HG02970 (cell line): ENCODE results near the gene RHBDF2.
A peak's percentile ranks its signal among the peaks of the same experiment; 100 is the strongest.
"Not testable (repeated sequence)": the region's sequence is repeated elsewhere in the genome, so short reads cannot be mapped to it uniquely, and the experiment has no call there.

ENCODE experiments used
- ATAC-seq: cut with Tn5 transposase; IDR thresholded peaks from one replicate; pipeline ENCODE4 v1.9.1; 2021; ENCODE audit warnings: mild to moderate bottlenecking, moderate library complexity, moderate number of reproducible peaks; ENCODE audit not compliant: unreplicated experiment, low FRiP score

Gene RHBDF2

DNA sequence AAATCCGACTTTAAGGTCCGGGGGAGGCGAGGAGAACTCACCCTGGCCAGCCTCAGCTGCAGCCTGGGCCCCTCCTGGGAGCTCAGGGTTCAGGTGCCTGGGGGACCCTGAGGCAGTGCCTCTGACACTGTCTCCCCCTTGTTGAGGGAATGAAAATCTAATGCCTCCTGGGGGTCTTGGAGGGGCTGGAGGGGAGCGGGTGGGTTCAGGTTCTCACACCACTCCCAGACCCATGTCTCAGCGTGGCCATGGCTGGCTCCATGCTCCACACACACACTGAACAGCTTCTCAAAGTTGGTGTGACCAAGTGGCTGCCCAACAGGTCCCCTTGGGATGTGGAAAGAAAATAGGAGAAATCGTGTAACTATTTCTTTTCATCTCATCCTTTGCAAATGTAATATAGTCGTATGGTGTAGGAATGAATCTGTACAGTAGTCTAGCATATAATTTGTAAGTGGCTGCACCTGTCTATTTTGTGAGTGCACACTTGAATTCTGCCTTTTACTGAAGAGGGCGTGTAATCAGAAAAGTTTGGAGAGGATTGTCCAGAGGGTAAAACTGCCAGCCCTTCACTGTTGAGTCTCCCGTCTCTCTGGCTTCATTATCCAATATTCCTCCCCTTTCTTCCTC, 37.8 kb upstream of the RHBDF2 start:
- ATAC-seq, result no peak

DNA sequence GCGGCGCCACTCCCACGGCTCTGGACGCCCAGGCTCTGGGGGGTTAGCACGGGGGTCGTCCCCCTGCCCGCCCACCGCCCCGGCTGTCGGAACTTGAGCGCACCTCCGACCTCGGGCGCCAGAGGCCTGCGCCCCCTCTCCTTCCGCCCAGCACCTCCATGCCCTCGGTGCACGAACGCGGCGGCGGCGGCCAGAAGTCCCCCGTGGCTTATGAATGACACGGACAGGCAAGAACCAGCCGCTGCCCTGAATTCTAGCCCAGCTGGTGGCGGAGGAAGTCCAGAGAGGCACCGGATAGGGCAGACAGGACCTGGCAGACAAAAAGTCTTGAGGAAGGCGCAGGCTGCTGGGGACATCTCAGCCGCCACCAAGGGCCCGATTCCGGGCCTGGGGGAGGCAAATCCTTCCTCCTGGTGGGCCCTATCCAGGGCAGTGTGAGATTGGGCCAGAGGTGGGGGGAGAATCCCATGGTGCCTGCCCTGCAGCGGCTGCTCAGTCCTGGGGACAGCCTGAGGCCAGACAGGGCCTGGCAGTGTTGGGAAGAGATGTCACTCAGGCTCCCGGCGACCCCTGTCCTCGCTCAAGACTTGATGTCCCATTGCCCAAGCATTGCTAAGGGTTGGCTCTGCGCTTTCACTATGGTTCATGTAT, 37.2 kb upstream of the RHBDF2 start:
- ATAC-seq, result no peak

DNA sequence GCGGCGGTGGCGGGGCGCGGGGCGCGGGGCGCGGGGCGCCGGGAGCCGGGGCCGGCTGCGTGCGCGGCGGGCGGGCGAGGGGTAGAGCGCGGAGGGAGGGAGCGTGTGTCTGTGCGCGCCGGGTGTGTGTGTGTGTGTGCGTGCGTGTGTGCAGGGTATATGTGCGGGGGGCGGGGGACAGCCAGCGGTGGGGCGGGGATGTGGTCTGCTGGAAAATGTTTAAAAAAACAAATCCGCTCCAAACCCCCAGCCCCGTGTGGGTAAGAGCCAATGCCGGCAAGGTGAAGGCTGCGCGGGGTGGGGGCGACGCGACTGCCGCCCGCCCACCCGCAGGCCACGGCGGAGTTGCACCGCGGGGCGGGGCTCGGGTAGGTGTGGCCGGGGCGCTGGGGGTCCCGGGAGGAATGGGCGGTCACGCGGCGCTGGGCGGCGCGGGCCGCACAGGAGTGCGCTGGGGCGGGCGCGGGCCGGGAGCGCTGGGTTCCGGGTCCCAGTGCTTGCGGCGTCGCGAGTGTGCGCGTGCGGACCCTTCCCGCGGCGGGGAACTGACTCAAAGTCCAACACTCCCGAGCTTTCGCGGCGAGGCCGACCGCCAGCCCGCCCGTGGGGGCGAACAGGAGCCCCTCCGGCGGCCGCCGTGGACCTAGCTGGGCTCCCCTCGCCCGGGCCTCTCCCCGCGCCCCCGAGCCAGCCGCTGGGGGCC, 36.5 kb upstream of the RHBDF2 start, which contains the start of gene CYGB:
Gene CYGB, minus strand, starts transcription at position 132 of the 703 bp plus-strand sequence. CDS start 167 bp downstream, outside the sequence.
- ATAC-seq, result no peak

DNA sequence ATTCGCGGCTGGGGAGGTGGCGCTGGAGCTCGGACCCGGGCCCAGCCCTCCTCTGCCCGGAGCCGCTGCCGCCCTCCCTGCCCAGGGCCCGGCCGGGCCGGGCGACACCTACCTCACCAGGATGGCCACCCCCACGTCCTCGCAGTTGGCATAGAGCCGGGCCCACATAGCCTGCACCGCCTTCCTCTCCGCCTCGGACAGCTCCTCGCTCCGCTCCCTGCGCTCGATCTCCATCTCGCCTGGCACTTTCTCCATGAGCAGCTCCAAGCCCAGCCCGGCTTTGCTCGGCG, 36.0 kb upstream of the RHBDF2 start:
- no peak for ATAC-seq

DNA sequence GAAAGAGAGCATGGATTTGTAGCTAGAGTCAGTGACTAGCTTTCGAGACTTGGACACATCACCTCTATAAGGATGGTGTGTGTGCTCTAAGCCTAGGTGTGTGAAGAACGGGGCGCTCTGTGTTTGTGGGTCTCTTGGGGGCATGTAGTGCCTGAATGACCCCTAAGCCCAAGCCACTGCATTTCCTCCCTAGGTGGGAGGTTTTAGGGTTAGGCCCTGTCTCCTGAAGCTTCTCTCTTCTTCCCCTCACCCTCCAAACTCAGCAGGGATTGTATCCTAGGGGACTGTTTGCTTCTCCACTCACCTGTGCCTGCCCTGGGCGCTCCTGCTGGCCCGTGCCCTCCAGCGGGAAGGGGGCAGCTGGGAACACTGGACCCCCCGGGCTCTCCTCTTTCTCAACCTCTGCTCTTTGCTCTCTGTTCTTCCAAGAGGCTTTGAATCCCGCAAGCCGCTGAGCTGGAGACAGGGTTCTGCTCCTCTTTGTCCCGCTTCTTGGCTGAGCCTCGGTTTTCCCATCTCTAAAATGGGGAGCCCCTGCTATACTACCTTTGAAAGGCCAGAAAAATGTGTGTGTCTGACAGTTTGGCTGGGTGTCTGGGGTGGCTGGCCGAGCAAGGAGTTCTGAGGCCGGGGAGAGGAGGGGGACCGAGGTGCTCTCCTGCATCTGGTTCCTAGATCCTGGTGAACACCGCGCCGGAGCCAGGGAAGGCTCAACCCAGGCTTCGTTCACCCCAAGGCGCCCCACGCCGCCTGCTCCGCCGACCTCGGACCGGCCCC, 35.5 kb upstream of the RHBDF2 start:
- no peak for ATAC-seq

DNA sequence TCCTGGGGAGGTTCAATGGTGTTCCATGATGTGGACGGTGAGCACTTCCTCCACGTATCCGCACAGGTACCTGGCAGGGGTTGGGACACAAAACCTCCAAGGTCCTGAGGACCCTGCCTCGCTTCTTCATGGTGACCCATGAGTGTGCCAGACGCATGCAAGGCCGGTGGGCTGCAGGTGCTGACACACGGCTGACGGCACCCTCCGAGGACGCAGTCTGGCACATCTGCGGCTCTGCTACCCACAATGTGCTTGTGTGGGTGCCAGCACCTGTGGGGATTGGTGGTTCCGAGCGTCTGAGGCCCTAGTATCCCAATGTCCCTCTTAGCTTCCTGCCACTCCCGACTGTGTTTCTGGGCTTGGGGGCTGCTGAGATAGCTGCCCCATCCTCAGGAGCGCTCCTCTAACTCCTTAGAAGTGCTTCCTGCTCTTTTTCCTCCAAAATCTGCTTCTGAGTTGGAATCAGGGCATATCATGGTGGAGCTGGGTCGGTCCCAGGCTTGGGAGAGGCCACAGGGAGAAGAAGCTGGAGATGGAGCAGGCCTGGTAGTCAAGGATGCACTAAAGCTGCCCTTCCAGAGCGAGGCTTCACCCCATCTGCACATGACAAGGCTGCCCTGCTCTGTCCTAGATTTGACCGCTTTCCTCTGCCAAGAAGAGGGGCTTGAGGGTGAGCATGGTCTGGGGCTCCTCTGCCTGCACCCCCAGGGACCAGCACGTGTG, 34.7 kb upstream of the RHBDF2 start:
- ATAC-seq, result no peak

DNA sequence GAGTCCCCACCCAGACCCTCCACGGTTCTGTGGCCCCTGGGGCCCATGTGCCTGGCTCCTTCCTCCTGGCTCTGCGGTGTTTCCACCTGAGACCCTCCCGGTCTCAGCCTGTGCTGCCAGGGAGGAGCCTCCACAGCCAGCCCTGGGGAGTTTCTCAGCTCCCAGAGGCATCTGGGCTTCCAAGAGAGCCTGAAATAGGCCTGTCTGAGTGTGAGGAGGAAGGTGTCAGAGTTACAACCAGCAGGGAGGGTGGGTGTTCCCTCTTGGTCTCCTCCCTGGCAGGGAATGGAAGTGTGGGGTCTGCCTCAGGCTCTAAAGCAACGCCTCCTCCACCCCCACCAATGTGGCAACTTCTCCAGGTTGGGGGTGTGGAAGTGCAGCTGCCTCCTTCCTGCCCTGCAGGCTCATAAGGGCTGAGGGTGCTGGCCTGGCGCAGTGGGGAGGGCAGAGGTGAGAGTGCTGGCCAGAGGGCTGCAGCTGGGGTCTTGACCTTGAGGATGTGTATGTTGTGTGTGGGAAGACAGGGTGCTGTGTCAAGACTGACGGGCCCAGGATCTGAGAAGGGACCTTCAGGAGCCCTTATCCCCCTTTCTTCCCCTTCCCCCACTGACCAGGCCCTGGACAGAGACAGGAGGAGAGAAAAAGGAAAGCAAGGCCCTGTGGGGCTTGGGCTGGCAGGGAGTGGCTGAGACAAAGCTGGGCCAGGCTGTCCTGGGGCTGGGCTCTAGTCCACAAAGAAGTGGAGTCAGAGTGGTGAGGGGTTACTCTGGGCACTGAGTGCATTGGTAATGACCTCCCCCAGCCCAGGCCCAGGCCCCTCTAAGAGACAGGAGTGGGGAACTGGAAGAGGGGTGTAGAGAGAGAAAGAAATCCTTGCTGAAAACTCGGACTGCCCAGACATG, 33.9 kb upstream of the RHBDF2 start:
- ATAC-seq, result no peak

DNA sequence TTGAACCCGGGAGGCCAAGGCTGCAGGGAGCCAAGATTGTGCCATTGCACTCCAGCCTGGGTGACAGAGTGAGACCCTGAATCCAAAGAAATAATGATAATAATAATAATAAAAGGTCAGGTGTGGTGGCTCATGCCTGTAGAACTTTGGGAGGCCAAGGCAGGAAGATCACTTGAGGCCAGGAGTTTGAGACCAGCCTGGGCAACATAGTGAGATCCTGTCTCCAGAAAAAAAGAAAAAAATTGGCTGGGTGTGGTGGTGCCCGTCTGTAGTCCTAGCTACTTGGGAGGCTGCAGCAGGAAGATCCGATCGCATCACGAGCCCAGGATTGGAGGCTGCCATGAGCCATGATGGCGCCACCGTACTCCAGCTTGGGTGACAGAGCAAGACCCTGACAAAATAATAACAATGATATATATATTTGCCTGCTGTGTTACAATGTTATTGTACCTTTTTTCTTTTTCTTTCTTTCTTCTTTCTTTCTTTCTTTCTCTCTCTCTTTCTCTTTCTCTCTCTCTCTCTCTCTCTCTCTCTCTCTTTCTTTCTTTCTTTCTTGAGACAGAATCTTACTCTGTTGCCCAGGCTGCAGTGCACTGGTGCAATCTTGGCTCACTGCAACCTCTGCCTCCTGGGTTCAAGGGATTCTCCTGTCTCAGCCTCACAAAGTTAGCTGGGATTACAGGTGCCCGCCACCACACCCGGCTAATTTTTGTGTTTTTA, 32.6 kb upstream of the RHBDF2 start:
- ATAC-seq, result not testable (repeated sequence)

DNA sequence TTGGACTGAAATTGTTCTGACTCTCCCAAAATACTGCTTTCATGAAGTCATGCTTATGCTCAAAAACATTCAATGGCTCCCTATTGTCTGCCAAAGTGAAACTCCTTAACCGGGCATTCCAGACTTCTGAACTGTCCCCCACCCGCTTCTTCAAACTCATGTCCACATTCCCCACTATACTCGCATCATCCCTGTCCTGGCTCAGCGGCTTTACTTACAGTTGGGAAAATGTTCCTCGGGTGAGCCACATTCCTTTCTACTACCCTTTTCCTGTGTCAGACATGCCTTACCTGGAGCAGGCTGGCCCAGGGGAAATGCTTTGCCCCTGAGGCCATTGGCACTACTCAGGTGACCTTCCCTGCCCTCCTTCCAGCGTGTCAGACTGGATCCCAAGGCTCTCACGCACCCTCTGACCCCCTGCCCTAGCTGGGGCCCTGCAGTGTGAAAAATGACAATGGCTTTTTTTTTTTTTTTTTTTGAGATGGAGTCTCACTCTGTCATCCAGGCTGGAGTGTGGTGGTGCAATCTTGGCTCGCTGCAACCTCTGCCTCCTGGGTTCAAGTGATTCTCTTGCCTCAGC, 30.9 kb upstream of the RHBDF2 start:
- ATAC-seq, result no peak

DNA sequence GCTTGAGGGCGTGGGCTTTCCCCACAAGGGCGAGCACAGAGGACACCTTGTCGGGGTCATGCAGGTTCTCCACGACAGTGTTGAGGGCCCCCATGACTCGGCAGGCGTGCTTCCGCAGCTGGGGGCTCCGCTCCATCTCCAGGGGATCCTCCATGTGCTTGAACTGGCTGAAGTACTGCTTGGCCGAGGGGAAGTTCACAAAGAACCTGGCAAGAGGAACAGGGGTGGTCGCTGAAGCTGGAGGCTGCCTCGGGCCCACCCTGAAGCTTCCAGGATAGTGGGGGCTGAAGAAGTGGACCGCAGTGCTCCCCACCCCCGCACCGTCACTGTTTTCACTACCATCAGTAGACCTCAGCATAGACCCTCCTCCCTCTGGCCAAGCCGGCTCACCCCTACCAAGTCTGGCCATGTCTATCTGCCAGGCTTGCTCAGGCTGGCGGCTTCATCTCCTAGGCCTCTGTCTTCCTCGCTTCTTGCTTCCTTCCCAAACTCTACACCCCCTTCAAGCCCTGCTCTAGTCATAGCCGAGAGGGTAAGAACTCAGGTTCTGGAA, 30.3 kb upstream of the RHBDF2 start:
- ATAC-seq, result no peak

DNA sequence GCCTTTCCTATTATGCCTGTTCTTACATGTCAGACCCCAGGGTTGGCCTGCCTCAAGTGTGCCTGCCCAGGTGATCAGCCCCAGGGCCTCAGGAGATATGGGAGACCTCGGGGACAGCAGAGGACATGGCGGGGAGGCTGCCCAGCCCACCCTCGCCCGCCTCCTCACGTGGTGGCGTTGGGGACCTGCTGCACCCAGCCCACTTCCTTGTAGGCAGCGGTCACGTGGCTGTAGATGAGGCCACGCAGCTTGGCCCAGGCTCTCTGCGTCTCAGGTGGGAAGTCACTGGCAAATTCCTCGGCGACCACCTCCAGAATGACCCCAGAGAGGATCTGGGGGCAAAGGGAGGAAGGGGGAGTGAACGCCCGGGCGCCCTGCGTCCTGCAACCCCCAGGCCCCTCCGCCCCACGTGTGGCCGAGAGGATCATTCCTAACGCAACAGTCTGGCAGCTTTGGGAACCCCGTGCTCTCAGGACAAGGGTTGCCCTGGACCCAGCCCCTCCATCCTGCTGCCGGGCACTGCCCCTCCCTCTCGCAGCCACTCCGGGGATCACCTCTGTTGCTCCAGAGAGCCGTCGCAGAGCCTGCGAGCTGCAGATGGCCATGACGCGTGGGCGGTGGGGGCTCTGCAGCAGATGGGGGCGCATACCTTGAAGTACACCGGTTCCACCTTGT, 29.7 kb upstream of the RHBDF2 start:
- ATAC-seq, result no peak

DNA sequence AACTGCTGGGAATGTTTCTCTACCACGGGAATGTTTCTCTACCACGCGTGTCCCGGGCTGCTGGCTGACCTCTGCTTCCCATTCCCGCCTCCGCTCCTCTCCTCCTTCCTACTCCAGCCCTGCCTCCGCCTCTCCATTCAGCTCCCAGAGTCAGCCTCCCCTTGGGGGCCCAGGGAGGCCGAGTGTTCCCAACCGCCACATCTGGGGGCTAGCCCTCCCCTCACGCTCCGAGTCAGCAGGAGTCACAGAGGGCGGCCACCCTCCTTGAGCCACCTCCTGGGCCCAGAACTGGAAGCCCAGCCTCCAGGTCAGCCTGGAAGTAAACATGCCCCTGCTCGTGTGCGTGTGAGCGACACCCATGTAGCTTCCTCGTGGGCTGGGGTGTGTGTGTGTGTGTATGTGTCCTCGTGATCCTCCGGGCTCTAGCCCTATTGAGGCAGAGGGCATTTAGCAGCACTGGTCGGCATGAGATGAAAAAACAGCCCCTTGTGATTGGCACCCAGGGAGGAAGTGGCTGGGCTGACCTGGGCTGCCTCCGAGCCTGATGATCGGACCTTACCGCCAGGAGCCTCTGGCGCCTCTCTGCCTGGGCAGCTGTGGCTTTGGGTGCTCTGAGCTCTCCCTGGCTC, 29.0 kb upstream of the RHBDF2 start:
- no peak for ATAC-seq

DNA sequence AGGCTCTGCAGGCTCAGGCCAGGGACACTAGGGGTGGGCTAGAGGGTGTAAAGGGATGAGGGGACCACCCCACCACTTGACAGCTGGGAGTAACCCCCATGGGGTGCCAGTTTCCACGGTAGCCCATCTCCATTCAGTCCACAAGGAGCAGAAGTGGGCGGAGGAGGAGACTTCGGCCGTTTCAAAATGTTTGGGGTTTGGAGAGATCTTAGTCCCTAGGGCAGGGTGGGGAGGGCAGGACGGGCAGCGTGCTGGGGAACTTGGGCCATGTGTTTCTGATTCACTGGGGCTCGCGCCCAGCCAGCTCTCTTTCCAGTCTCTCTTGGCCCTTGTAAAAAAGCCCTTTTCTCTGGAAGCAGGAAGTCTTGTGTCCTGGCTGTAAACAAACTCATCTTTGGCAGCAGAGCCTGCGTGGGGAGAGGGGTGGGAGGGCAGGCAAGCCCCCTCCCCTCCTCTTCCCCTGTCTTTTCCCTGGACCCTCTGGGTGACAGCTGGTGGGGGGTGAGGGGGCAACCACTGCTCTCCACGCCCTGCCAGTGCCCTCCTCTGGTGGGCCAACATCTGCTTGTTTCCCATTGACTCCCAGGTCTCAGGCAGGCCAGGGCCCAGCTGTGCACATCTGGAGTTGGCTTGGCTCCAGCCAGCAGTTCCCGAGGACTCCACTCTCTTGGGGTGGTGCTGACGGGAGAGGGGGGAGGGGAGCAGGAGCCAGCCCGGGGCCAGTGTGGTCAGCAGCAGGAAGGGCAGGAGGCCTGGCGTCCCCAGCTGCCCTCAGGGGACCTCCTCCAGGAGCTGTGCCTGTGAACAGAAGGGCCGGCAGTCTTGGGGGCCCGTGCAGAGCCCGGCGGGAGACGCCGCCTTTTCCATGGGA, 28.2 kb upstream of the RHBDF2 start:
- no peak for ATAC-seq

DNA sequence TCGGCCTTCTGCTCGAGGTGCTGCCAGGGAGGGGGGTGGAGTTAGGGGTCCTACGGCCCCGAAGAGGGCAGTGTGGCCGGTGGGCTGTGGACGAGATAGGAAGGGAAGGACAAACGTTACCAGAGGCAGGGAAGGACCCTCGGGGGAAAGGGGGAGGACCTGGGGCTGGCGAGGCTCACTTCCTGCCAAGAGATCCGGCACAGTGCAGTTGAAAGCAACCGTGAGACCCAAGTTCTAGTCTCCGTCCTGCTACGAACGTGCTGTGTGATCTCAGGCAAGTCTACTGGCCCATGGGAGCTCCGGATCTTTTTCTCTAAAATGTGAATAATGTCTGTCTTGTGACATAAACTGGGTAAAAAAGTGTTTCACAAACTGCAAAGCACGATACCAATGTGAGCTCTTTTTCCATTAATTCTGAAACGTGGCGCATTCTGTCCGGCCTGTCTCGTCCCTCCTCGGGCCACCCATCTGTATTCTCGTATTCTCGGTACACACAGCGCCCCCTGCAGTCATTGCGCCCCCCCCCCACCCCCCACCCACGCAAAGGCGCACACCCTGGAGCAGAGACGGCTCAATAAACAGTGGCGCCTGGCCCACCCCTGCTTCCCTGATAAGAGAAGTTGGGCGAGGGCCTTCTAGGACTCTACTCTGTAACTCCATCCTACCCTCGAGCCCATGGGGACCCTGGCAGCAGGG, 27.5 kb upstream of the RHBDF2 start:
- ATAC-seq, result no peak

DNA sequence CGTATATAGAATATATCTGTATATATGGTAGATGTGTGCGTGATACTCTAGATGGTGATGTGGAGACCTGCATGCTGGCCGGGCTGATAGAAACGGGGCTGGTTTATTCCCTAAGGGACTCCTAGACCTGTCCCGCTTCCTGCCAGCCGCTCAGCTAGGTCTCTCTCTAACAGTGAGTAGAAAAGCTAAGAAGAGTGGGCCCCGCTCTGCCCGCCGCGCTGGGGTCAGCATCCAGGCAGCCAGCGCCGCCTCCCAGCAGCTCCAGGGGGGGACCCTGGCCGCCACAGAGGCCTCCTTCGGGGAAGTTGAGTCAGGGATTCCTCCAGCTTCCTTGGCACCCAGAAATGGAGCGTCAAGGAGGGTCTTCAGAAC, 26.9 kb upstream of the RHBDF2 start:
- peak; percentile 31 for ATAC-seq
